Stimulated activated CD4-positive, alpha-beta T cell treated with anti-CD3 and anti-CD28 coated beads, Interleukin-4, amount 100 ng/mL, for 24 hours (primary cell): ENCODE results near the gene TMEM98.
"Not testable (repeated sequence)": the region's sequence is repeated elsewhere in the genome, so short reads cannot be mapped to it uniquely, and the experiment has no call there.

Source experiments
- DNase-seq: peaks from one replicate; pipeline ENCODE4 v3.0.0-alpha.2; 2020

TMEM98 gene

GRCh38 chr17:32987868-32988267 lies 59.9 kb downstream of the TMEM98 start:
- not testable (repeated sequence) for DNase-seq

DNA sequence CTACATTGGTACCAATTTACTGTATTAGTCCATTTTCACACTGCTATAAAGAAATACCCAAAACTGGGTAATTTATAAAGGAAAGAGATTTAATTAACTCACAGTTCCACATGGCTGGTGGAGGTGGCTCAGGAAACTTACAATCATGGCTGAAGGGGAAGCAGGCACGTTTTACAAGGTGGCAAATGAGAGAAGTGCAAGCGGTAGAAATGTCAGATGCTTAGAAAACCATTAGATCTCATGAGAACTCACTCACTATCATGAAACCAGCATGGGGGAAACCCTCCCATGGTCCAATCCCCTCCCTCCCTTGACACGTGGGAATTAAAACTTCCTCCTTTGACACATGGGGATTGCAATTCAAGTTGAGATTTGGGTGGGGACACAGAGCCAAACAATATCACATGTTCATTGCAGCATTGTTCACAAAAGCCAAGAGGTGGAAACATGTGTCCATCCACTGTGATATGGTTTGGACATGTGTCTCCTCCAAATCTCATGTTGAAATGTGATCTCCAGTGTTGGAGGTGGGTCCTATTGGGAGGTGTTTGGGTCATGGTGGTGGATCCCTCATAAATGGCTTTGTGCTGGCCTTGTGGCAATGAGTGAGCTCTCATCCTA lies 60.6 kb downstream of the TMEM98 start:
- no peak for DNase-seq

- DNase-seq: no peak
Measured at GRCh38 chr17:32992321-32993033, 64.5 kb downstream of the TMEM98 start.

- DNase-seq: no peak
Measured at GRCh38 chr17:32993977-32994376, 66.0 kb downstream of the TMEM98 start.
